ENCODE data around the gene CTDSPL.

The CTDSPL gene

GRCh38 chr3:37988931-37989525, 127.3 kb downstream of the CTDSPL start:
- DNase-seq (ENCODE audit: low spot score), result no peak

DNA sequence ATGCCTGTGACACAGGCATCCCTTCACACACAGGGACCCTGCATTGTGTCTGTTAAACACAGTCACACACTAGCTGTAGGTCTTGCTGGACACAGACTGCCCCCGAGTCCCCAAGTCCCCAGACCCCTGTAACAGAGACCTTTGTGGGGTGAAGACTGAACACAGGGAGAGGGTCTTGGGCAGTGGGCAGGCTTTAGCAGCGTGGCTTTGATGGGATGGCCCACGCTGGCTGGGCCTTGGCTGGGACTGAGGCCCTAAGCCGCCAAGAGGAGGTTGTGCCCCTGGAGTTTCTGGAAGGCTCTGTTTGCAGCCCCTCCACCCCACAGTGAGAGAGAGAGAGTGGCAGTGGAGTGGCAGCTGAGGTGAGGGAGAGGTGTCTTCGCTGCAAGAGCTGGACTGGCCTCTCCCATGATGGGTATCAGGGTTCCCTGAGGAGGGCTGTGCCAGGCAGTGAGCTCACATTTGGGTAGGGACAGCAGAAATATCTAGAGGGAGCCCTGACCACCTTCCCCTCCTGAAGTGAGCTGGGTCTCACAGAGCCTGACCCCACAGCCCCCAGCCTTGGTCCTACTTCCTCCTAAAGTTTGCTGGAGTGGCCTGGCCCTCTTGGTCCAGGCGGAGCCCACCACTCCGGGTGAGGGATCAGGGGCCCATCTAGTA, 128.3 kb downstream of the CTDSPL start:
- DNase-seq (ENCODE audit: low spot score), result no peak

GRCh38 chr3:37990527-37990926, 128.8 kb downstream of the CTDSPL start, which contains the start of gene VILL:
Gene VILL, plus strand, starts transcription at chr3:37990786. Its CDS starts 2,887 bp downstream, at chr3:37993673.
- DNase-seq (ENCODE audit: low spot score), result peak; percentile 71

DNA sequence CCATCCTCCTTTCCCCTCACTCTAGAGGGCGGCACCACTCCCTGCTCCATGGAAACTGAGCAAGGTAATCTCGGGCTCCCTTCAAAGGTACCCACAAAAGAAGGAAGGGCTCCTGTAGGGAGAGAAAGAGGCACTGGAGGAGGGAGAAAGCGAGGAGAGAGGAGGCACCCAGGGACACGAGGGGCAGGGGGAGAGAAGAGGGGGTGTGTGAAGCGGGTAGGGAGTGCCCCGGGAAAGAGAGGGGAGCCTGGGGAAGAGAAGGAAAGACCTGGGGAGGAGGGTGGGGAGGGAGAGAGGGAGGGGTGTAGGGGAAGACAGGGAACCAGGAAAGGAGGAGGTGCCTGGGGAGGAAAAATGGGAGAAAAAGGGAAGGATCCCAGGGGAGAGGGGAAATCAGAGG, 129.4 kb downstream of the CTDSPL start:
- no peak for DNase-seq (ENCODE audit: low spot score)

DNA sequence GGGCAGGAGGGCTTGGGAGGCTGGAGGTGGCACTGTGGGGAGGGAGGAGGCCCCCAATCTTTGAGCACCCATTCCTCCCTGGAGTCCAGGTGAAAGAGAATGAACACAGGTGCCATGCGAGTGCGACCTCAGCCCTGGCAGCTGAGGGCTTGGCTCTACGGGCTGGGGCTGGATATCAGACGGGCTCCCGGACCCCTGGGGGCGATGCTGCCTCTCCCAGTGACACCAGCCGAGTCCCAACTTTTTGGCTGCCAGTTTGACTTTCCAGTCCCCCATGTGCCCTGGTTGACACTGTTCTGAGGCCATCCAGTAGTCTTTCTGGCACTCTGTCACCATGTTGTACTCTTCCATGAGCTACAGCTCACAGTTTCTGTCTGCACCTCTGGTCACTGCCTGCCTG, 130.1 kb downstream of the CTDSPL start:
- DNase-seq (ENCODE audit: low spot score), result no peak

- peak; percentile 71 for DNase-seq (ENCODE audit: low spot score)
Measured at GRCh38 chr3:37992271-37993066, 130.8 kb downstream of the CTDSPL start.

DNA sequence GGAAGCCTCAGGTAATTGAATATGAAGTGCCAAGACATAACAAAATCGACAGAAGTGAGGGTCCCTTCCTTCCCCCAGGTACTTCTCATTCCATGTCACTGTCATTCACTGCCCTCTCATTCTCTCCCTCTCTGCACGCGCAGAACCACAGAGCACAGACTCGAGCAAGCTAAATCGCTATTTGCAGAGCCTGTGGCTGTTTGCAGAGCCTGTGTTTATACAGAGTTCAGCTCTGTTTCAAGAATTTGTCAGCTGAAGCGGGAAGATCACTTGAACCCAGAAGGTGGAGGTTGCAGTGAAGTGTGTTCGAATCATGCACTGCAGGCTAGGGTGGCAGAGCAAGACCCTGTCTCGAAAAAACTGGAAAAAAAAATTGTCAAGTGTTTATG, 131.4 kb downstream of the CTDSPL start:
- DNase-seq (ENCODE audit: low spot score), result no peak

DNA sequence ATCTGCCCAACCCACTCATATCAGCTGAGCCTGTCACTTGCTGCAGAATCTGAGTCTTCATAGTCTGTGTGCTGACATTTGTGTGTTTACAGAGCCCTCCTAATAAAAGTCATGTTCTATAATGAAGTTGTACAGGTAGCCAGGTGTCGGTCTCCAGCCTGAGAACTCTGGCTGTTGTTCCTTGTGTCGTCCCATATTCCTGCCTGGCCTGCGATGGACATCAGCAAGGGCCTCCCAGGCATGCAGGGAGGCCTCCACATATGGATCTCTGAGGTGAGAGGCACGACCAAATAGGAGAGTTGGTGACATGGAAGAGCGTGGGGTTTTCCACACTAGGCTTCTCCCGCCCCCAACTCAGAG, 131.8 kb downstream of the CTDSPL start:
- DNase-seq (ENCODE audit: low spot score), result no peak

GRCh38 chr3:37993820-37994638, 132.3 kb downstream of the CTDSPL start:
- DNase-seq (ENCODE audit: low spot score), result no peak

DNA sequence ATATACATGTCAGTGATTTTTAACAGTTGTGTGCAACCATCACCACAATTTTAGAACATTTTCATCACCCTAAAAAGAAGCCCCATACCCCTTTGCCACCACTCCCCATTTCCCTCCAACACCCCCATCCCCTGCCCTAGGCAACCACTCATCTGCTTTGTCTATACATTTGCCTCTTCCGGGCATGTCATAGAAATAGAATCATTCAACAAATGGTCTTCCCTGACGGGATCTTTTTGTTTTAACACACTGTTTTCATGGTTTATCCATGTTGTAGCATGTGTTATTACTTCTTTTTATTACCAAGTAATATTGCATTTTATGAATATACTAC, 132.9 kb downstream of the CTDSPL start:
- no peak for DNase-seq (ENCODE audit: low spot score)

DNA sequence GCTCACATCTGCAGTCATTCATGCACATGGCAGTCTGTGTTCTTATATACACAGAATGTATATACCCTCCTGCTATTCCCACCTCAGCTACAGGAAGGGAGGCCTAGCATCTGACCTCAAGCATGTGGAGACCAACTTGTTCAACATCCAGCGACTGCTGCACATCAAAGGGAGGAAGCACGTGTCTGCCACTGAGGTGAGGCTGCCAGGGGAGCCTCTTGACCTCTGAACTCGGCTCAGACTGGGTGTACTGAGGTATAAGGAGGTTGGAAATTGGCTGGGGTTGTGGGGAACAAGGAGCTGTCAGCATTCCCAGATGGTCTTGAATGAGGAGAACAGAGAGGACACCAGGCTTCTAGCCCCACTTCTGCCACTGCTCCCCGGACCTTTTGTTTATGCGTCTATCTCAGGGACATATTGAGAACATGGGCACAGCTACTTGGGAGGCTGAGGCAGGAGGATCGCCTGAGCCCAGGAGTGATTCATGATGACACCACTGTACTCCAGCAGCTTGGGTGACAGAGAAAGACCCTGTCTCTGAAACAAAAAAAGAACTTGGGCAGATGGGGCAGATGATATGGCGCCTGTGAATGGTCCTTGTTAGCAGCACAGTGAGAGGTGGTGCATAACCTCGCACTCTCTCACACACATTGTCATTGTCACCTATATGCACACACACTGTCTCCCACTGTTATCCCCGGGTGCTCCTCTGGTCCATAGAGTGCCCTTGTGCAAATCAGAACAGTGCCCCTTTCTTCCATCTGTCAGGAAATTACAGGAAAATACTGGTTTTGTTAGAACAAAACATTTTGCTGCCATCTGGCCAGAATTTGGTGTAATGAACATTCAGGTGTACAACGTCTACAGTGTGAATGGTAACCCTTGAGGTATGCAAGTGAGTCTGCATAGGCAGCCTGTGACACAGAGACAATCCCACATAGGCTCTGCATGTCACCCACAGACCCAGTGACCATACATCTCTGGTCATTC, 134.3 kb downstream of the CTDSPL start:
- DNase-seq (ENCODE audit: low spot score), result no peak

- peak; percentile 84 for DNase-seq (ENCODE audit: low spot score)
Measured at GRCh38 chr3:37996785-37997301, 135.2 kb downstream of the CTDSPL start.

GRCh38 chr3:37997342-37997741, 135.7 kb downstream of the CTDSPL start:
- DNase-seq (ENCODE audit: low spot score), result no peak

DNA sequence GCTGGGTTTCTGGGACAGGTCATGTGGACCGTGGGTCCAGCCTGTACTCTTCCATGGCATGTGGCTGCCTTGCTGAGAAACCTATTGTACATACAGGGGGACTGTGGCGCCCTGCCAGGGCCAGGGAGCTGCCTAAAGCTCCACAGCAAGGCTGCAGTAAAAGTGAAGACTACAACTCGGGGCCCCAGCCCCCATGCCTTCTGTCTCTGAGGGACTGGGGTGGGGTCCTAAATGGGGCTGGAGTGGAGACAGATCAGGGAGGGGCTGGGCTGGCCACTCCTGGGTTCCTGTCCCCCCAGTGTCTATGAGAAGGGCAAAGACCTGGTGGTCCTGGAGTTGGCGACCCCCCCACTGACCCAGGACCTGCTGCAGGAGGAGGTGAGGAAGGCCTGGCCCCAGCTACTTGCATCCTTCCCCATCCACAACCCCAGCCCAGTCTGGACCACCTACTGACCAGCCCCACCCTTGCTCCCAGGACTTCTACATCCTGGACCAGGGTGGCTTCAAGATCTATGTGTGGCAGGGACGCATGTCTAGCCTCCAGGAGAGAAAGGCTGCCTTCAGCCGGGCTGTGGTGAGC, 136.2 kb downstream of the CTDSPL start:
- no peak for DNase-seq (ENCODE audit: low spot score)

DNA sequence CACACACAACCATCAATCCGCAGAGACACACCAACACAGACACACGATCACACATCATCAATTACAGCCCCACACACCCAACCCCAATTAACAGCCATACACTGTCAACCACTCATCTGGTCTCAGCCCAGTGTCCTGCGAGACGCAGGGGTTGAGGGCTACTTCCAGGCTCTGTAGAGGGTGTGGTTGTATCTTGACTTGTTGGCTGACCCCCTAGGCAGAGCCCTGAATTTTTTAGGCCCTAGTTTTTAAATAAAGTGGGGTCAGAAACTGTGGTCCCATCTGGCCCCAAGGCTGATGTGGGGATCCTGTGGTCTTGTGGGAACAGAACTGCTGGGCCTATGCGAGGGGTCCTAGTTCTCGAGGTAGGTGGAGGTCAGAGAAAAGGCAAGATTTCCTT, 138.2 kb downstream of the CTDSPL start:
- no peak for DNase-seq (ENCODE audit: low spot score)

GRCh38 chr3:38000242-38000916, 138.7 kb downstream of the CTDSPL start:
- DNase-seq (ENCODE audit: low spot score), result no peak

DNA sequence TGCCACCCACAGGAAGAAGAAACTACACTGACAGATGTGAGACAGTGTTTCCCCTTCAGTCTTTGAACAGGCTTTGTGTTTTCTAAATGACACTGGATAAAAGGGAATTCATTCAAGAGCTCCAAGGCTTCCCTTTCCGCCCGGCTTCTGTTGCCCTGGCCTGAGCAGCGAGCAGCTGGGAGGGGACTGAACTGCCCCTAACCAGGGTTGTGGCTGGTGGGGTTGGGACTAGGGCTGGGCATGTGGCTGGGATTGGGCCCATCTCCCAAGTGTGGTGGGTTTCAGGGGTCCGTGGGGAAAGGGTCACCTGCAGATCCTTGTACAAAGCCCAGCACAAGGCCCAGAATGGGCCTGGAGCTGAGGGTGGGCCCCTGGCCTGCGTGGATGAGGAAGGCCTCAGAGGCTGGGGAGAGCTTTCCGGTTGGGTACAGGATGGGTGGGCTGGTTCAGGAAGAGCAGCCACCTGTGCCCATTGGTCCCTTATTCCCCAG, 139.3 kb downstream of the CTDSPL start:
- DNase-seq (ENCODE audit: low spot score), result no peak

GRCh38 chr3:38001456-38002081, 139.9 kb downstream of the CTDSPL start:
- DNase-seq (ENCODE audit: low spot score), result peak; percentile 44

DNA sequence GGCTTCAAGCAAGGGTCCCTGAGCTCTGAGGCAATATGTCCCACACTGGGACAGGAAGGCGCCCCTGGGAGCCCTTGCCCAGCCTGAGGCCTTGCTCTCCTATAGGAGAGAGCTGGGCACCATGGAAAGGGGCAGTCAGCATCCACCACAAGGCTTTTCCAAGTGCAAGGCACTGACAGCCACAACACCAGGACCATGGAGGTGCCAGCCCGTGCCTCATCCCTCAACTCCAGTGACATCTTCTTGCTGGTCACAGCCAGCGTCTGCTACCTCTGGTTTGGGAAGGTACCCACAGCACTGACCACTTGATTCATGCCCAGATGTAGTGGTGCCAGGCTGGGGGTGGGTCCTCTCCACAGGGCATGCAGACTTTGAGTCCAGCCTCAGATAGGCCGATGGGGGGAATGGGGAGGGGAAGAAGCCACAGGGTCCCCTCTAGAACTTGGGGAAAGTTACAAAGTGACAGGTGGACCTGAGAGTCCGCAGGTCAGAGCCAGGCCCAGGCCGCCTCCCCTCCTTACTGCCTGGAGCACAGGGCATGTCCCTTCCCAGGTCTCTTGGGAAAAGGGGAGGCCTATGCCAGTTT, 140.7 kb downstream of the CTDSPL start:
- no peak for DNase-seq (ENCODE audit: low spot score)
